ENCODE measurements around the gene ANO2.
"Not testable (repeated sequence)": the region's sequence is repeated elsewhere in the genome, so short reads cannot be mapped to it uniquely, and the experiment has no call there.

GRCh38 chr12:5818877-5819276, 126.2 kb downstream of the ANO2 start:
- not testable (repeated sequence) for TF ChIP-seq CTCF (IDR thresholded peaks at IDR 0.05; ENCODE audit: poor library complexity, severe bottlenecking); EZH2 (IDR thresholded peaks at IDR 0.05; ENCODE audit: borderline replicate concordance, insufficient read depth, low read length, poor library complexity, severe bottlenecking); TAF1 (IDR thresholded peaks at IDR 0.05; ENCODE audit: low read depth)

Measured in neural cell (in vitro differentiated cells).